BJ (cell line): ENCODE results near the gene NLRP9. TPM values are rescaled to one million over a fixed set of nuclear protein-coding genes. Genes with fewer than 3 reads are reported as not detected.
"Not testable (repeated sequence)": the region's sequence is repeated elsewhere in the genome, so short reads cannot be mapped to it uniquely, and the experiment has no call there.

ENCODE experiments used
- CTCF ChIA-PET: fragments of 350-600 bp; formaldehyde crosslinking; extraction: SDS; loops from one replicate; lab custom pipeline; 2021; ENCODE audit warnings: antibody characterized with exemption, inconsistent platforms; lab: Yijun Ruan, JAX
- POLR2A ChIA-PET: fragments of 300-600 bp; sonication (Branson Sonifier 250); formaldehyde crosslinking; extraction: SDS; loops from one replicate; lab custom pipeline; 2021; ENCODE audit warnings: antibody characterized with exemption; lab: Charles Lee
- DNase-seq: peaks from one replicate; pipeline ENCODE4 v3.0.0-alpha.2; 2011; ENCODE audit warnings: low read depth
- H3K27me3 ChIP-seq: 2 replicates; pipeline ENCODE4 v1.6.0; 2011; ENCODE audit warnings: low read length; ENCODE audit not compliant: control insufficient read depth, insufficient read depth
- H3K36me3 ChIP-seq: 2 replicates; pipeline ENCODE4 v1.5.1; 2011; ENCODE audit warnings: low read length; ENCODE audit not compliant: control insufficient read depth, insufficient read depth
- H3K4me3 ChIP-seq: 2 replicates; pipeline ENCODE4 v1.5.1; 2011; ENCODE audit warnings: low read depth, mild to moderate bottlenecking, control low read depth, low read length
- polyA plus RNA-seq: library from polyadenylated mRNA; depleted of rRNA; stranded (reverse); fragments of >200 nt; gene quantifications from 2 replicates; pipeline ENCODE4 v1.2.3, GENCODE V29; 2011
- TF ChIP-seq, protein P1 (sequence below): IDR thresholded peaks from 2 replicates; pipeline ENCODE4 v1.5.1; 2011; ENCODE audit warnings: low read depth, mild to moderate bottlenecking, control low read depth, inconsistent platforms, low read length, moderate library complexity; ENCODE audit not compliant: insufficient read depth

The NLRP9 gene
- polyA plus RNA-seq, 1 experiment: not detected

DNA sequence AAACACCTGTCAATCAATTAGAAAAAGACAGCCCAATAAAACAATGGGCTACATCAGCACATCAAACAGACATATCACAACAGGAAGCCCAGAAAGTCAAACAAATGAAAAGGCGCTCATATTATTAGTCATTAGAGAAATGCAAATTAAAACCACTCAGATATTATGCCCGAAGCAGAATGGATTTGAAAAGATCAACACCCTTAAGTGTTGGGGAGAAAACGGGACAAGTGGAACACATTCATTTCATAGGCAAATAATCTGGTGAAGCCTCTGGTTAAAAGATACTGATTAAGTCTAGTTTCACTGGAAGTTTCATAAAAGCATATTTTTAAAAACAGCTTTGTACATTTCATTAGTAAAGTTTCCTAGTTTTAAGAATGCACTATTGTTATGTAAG, 17.4 kb downstream of the NLRP9 start:
- TF ChIP-seq, protein P1, sequence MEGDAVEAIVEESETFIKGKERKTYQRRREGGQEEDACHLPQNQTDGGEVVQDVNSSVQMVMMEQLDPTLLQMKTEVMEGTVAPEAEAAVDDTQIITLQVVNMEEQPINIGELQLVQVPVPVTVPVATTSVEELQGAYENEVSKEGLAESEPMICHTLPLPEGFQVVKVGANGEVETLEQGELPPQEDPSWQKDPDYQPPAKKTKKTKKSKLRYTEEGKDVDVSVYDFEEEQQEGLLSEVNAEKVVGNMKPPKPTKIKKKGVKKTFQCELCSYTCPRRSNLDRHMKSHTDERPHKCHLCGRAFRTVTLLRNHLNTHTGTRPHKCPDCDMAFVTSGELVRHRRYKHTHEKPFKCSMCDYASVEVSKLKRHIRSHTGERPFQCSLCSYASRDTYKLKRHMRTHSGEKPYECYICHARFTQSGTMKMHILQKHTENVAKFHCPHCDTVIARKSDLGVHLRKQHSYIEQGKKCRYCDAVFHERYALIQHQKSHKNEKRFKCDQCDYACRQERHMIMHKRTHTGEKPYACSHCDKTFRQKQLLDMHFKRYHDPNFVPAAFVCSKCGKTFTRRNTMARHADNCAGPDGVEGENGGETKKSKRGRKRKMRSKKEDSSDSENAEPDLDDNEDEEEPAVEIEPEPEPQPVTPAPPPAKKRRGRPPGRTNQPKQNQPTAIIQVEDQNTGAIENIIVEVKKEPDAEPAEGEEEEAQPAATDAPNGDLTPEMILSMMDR: no peak
- DNase-seq: no peak
- H3K27me3 ChIP-seq: no peaks in the 10 kb centered on the region
- ChIA-PET POLR2A (no interaction called here), CTCF (interaction anchor here (0.6 kb wide), 1 partner anchor 10 kb away, joined by 3 read pairs; no protein-coding TSS in a partner anchor)
- H3K36me3 ChIP-seq: no peaks in the 10 kb centered on the region
- no peak overlapping the region for H3K4me3 ChIP-seq

DNA sequence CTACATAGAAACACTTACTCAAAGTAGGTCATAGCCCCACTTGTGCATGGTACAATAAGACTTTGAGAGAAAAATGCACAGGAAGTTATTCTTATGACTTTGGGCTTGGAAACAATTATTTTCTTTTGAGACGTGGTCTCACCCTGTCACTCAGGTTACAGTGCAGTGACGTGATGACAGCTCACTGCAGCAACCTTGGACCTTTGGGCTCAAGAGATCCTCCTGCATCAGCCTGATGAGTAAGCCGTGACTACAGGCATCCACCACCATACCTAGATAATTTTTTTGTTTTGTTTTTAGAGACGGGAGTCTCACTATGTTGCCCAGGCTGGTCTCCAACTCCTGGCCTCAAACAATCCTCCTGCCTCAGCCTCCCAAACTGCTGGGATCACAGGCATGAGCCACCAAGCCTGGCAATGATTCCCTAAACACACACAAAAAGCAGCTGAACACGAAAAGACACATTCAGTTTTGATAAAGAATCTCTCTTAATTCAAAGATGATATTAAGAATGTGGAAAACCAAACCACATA, 17.9 kb downstream of the NLRP9 start:
- Histone ChIP-seq H3K36me3 (no peaks in the 10 kb centered on the region), H3K4me3 (no peak overlapping the region), H3K27me3 (no peaks in the 10 kb centered on the region)
- no peak for DNase-seq
- CTCF ChIA-PET: no interaction called here
- POLR2A ChIA-PET: no interaction called here
- TF ChIP-seq, protein P1: no peak

- CTCF ChIA-PET, H3K4me3 ChIP-seq, DNase-seq, H3K36me3 ChIP-seq, POLR2A ChIA-PET, H3K27me3 ChIP-seq: not testable (repeated sequence)
These were observed 20.1 kb downstream of the NLRP9 start for GRCh38 chr19:55717879-55718711.

DNA sequence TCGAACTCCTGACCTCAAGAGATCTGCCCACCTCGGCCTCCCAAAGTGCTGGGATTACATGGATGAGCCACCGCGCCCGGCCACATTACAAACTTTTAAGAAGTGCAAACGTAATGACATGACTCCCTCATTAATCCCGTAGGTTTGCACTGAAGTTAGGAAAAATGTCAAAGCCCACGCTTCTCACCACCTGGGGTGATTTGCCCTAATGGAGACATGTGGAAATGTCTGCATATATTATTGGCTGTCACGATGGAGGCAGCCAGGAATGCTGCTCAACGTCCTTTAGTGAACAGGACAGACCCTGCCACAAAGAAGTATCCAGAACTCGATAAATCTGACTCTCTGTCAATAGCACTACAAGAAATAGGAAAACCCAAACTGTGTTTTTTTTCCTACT, 21.0 kb downstream of the NLRP9 start:
- no peaks in the 10 kb centered on the region for H3K36me3 ChIP-seq
- ChIA-PET CTCF (no interaction called here), POLR2A (no interaction called here)
- no peak overlapping the region for H3K4me3 ChIP-seq
- TF ChIP-seq, protein P1: no peak
- H3K27me3 ChIP-seq: no peaks in the 10 kb centered on the region
- no peak for DNase-seq

GRCh38 chr19:55716531-55716930, 21.7 kb downstream of the NLRP9 start:
- Histone ChIP-seq H3K36me3 (no peaks in the 10 kb centered on the region), H3K4me3 (no peak overlapping the region), H3K27me3 (no peaks in the 10 kb centered on the region)
- no peak for DNase-seq
- TF ChIP-seq, protein P1: no peak
- ChIA-PET CTCF (interaction anchor here (0.6 kb wide), 1 partner anchor 9 kb away, joined by 3 read pairs; no protein-coding TSS in a partner anchor), POLR2A (no interaction called here)
